Measurements from ENCODE around the gene CTIF. TPM values are rescaled to one million over a fixed set of nuclear protein-coding genes. Genes with fewer than 3 reads are reported as not detected.
A peak's percentile ranks its signal among the peaks of the same experiment; 100 is the strongest.

Gene CTIF
- total RNA-seq, 6 donors from 2014 or later: 32.1 to 62.4 (median 47.8) TPM

DNA sequence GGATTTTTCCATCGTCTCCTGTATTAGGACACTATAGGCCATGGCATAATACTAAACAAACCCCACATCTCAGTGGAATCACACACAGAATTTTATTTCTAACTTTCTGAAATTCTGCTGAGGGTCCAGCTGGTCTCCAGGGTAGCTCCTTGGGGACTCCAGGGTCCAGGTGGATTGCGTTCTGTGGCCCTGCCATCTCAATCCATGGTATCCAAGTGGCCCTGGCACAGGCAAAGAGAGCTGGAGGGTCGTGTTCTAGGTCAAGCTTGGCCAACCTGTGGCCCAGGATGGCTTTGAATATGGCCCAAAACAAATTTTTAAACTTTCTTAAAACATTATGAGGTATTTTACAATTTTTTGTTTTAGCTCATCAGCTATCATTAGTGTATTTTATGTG lies 134.6 kb downstream of the CTIF start:
- H3K36me3 ChIP-seq: peaks cover 0 to 19% (median 14%) of the 10 kb centered on the region in 4 donors
- peaks cover 16 to 27% (median 25%) of the 10 kb centered on the region in 4 donors for H3K4me1 ChIP-seq
- no peak for DNase-seq
- TF ChIP-seq, protein P1, sequence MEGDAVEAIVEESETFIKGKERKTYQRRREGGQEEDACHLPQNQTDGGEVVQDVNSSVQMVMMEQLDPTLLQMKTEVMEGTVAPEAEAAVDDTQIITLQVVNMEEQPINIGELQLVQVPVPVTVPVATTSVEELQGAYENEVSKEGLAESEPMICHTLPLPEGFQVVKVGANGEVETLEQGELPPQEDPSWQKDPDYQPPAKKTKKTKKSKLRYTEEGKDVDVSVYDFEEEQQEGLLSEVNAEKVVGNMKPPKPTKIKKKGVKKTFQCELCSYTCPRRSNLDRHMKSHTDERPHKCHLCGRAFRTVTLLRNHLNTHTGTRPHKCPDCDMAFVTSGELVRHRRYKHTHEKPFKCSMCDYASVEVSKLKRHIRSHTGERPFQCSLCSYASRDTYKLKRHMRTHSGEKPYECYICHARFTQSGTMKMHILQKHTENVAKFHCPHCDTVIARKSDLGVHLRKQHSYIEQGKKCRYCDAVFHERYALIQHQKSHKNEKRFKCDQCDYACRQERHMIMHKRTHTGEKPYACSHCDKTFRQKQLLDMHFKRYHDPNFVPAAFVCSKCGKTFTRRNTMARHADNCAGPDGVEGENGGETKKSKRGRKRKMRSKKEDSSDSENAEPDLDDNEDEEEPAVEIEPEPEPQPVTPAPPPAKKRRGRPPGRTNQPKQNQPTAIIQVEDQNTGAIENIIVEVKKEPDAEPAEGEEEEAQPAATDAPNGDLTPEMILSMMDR (IDR thresholded peaks at IDR 0.05): no peak
- no peak for TF ChIP-seq POLR2AphosphoS5 (IDR thresholded peaks at IDR 0.05)
- TF ChIP-seq EP300 (IDR thresholded peaks at IDR 0.05): no peak
- no peak for TF ChIP-seq POLR2A (IDR thresholded peaks at IDR 0.05)
- ATAC-seq (ENCODE audit: low FRiP score in 2 of 2): no peak
- no peaks in the 10 kb centered on the region for H3K27me3 ChIP-seq
- no peak overlapping the region for H3K27ac ChIP-seq
- no peak overlapping the region for H3K4me3 ChIP-seq
- WGBS, 2 donors: 58 to 60% methylated on average over 3 of the region's 3 CpGs
- peaks cover 0 to 10% (median 4%) of the 10 kb centered on the region in 4 donors for H3K9me3 ChIP-seq

DNA sequence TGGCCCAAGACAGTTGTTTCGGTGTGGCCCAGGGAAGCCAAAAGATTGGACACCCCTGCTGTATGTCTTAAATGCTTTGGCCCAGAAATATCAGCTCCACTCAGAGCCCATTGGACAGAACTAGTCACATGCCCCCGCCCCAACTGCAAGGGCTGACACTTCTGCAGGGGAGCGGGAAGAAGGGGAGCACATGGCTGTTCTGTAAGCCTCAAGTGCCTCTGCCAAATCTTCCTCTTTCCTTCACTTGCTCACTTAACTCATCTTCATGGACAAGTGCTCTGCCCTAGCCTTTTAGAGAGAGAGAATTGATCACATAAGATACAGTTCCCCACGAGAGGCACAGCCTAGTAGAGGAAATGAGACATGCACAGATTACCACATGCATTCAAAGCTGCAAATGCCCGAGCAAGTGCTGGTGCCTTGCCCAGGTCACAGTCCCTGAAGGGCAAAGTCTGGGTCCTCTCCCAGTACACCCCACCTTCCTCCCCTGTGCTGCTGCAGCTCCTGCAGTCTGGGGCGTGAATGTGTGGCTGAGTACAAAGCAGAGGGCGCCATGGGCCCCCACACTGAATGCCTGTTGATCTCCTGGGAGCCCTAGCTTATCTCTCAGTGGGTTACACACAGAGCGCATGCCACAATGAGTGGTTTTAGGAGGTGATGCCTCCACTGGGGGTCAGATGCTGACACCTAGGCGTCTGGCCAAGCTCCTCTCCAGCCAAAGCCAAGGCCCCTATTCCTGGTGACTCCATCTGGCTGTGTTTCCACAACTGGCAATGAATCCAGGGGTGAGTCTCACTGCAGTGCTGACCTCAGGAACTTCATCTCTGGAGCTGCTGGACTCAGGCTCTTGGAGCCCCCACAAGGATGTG lies 135.3 kb downstream of the CTIF start:
- Histone ChIP-seq H3K36me3 (peaks cover 0 to 16% (median 13%) of the 10 kb centered on the region in 4 donors), H3K4me3 (no peak overlapping the region), H3K27me3 (no peaks in the 10 kb centered on the region), H3K27ac (no peak overlapping the region), H3K9me3 (peaks cover 0 to 10% (median 4%) of the 10 kb centered on the region in 4 donors), H3K4me1 (peaks cover 23 to 33% (median 31%) of the 10 kb centered on the region in 4 donors)
- WGBS, 2 donors: 80 to 85% methylated on average over 8 to 9 of the region's 9 CpGs
- no peak for TF ChIP-seq POLR2A (IDR thresholded peaks at IDR 0.05)
- no peak for TF ChIP-seq EP300 (IDR thresholded peaks at IDR 0.05)
- TF ChIP-seq, protein P1 (IDR thresholded peaks at IDR 0.05): no peak
- no peak for TF ChIP-seq POLR2AphosphoS5 (IDR thresholded peaks at IDR 0.05)
- DNase-seq: no peak
- no peak for ATAC-seq (ENCODE audit: low FRiP score in 2 of 2)

DNA sequence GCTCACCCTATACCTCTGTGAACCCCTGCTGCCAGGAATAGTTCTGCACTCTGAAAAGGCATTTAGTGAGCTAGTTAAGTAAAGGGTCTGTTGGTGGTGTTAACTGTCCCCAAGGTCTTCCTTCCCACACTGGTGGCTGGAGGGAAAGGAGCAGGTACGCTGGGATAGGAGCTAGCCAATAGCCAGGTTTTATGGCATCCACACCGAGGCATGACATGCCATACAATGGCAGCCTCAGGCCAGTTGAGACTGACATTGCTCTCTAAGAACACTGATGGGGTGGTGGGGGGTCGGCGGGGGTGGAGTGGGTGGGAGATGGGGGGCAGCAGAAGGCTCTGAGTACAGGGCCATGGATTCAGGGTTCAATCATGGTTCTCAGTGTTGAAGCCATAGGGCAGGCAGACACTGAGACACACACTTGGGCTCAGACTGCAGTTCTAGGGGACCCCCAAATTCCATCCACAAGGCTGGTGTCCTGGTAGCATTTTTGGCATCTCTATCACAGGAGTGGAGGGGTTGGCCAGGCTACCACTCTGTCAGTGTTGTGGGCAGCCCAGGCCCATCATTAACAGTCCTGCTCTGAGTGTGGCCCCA lies 136.0 kb downstream of the CTIF start:
- H3K27ac ChIP-seq: no peak overlapping the region
- WGBS, 2 donors: 82 to 90% methylated on average over 3 to 4 of the region's 4 CpGs
- ATAC-seq (ENCODE audit: low FRiP score in 2 of 2) (no peak), DNase-seq (no peak)
- no peak overlapping the region for H3K4me3 ChIP-seq
- peaks cover 0 to 16% (median 13%) of the 10 kb centered on the region in 4 donors for H3K36me3 ChIP-seq
- peaks cover 29 to 41% (median 38%) of the 10 kb centered on the region in 4 donors for H3K4me1 ChIP-seq
- TF ChIP-seq, protein P1 (IDR thresholded peaks at IDR 0.05): no peak
- no peak for TF ChIP-seq POLR2AphosphoS5 (IDR thresholded peaks at IDR 0.05)
- TF ChIP-seq POLR2A (IDR thresholded peaks at IDR 0.05): no peak
- no peak for TF ChIP-seq EP300 (IDR thresholded peaks at IDR 0.05)
- H3K9me3 ChIP-seq: peaks cover 0 to 10% (median 4%) of the 10 kb centered on the region in 4 donors
- H3K27me3 ChIP-seq: no peaks in the 10 kb centered on the region

DNA sequence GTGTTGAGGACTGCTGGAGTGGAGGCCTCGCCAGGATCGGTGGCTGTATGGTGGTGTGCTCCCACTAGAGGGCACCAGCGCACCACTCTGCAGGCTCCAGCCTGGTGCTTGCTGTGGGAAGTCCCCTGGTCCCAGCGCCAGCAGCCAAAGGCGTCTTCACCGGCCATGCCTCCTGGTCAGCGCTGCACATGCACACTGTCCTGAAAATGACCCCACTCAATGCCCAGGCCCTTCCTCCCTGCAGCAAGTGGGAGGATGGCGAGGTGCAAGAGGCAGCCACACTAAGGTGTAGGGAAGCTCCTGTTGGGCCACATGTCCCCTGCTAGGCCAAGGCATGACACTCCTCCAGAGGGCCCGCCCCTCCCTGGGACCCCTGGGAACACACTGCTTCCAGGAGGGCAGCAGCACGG lies 136.5 kb downstream of the CTIF start:
- H3K36me3 ChIP-seq: peaks cover 0 to 13% (median 12%) of the 10 kb centered on the region in 4 donors
- H3K4me1 ChIP-seq: peaks cover 32 to 46% (median 42%) of the 10 kb centered on the region in 4 donors
- no peak overlapping the region for H3K27ac ChIP-seq
- no peak overlapping the region for H3K4me3 ChIP-seq
- H3K27me3 ChIP-seq: no peaks in the 10 kb centered on the region
- TF ChIP-seq POLR2A (IDR thresholded peaks at IDR 0.05): no peak
- TF ChIP-seq, protein P1 (IDR thresholded peaks at IDR 0.05): peak; percentile 92 to 98 (median 96)
- ATAC-seq (ENCODE audit: low FRiP score in 2 of 2): peak; percentile 95
- peaks cover 0 to 10% (median 4%) of the 10 kb centered on the region in 4 donors for H3K9me3 ChIP-seq
- WGBS, 2 donors: 10 to 20% methylated on average over 4 to 6 of the region's 10 CpGs
- DNase-seq: peak; percentile 88 to 93
